SK-N-SH treated with all-trans-retinoic acid at 6 μM for 48 hours (cell line): Measurements from ENCODE around the gene OSTM1.

Experiments
- ATAC-seq: fragments of 200-7000 bp; cut with Tn5 transposase; 3 replicates; pipeline ENCODE4 v1.9.1; 2020; ENCODE audit warnings: mild to moderate bottlenecking, moderate library complexity
- ARNTL ChIP-seq: fragments of 450-650 bp; formaldehyde crosslinking; IDR thresholded peaks from 2 replicates; pipeline ENCODE4 v1.5.0; 2020; ENCODE audit warnings: low read depth, mild to moderate bottlenecking, moderate library complexity, borderline replicate concordance
- BACH2 ChIP-seq: fragments of 250-450 bp; sonication (Bioruptor Pico); IDR thresholded peaks from 2 replicates; pipeline ENCODE4 v1.9.0; 2021; ENCODE audit warnings: mild to moderate bottlenecking, borderline replicate concordance
- CREB5 ChIP-seq: fragments of 250-450 bp; sonication (Bioruptor Pico); IDR thresholded peaks from 2 replicates; pipeline ENCODE4 v1.5.1; 2020; ENCODE audit warnings: low read depth, mild to moderate bottlenecking, moderate library complexity
- CSRNP3 ChIP-seq: fragments of 250-450 bp; sonication (Bioruptor Pico); IDR thresholded peaks from 2 replicates; pipeline ENCODE4 v1.5.1; 2021; ENCODE audit warnings: mild to moderate bottlenecking, moderate library complexity
- ESRRG ChIP-seq: fragments of 250-450 bp; sonication (Bioruptor Pico); IDR thresholded peaks from 2 replicates; pipeline ENCODE4 v1.6.1; 2021; ENCODE audit warnings: mild to moderate bottlenecking
- GLIS3 ChIP-seq: fragments of 250-450 bp; sonication (Bioruptor Pico); IDR thresholded peaks from 2 replicates; pipeline ENCODE4 v1.5.0; 2020; ENCODE audit warnings: mild to moderate bottlenecking, moderate library complexity
- ISL1 ChIP-seq: fragments of 250-450 bp; sonication (Bioruptor Pico); IDR thresholded peaks from 2 replicates; pipeline ENCODE4 v2.1.2; 2022; ENCODE audit warnings: mild to moderate bottlenecking, moderate library complexity
- OSR1 ChIP-seq: fragments of 250-450 bp; sonication (Bioruptor Pico); IDR thresholded peaks from 2 replicates; pipeline ENCODE4 v1.8.0; 2022; ENCODE audit warnings: moderate library complexity, mild to moderate bottlenecking, inconsistent platforms
- POU6F1 ChIP-seq: fragments of 250-450 bp; sonication (Bioruptor Pico); IDR thresholded peaks from 2 replicates; pipeline ENCODE4 v1.8.0; 2021; ENCODE audit warnings: low read depth, mild to moderate bottlenecking, moderate library complexity, borderline replicate concordance
- PPARA ChIP-seq: fragments of 250-450 bp; sonication (Bioruptor Pico); IDR thresholded peaks from 2 replicates; pipeline ENCODE4 v1.5.0; 2020; ENCODE audit warnings: mild to moderate bottlenecking, borderline replicate concordance
- RARB ChIP-seq: fragments of 250-450 bp; sonication (Bioruptor Pico); IDR thresholded peaks from 2 replicates; pipeline ENCODE4 v1.8.0; 2021; ENCODE audit warnings: mild to moderate bottlenecking, moderate library complexity
- SNAI2 ChIP-seq: fragments of 250-450 bp; sonication (Bioruptor Pico); IDR thresholded peaks from 2 replicates; pipeline ENCODE4 v1.5.0; 2020; ENCODE audit warnings: mild to moderate bottlenecking, moderate library complexity
- TOX ChIP-seq: fragments of 250-450 bp; sonication (Bioruptor Pico); IDR thresholded peaks from 2 replicates; pipeline ENCODE4 v1.8.0; 2021; ENCODE audit warnings: mild to moderate bottlenecking, moderate library complexity, borderline replicate concordance
- TSHZ2 ChIP-seq: fragments of 250-450 bp; sonication (Bioruptor Pico); IDR thresholded peaks from 2 replicates; pipeline ENCODE4 v1.5.0; 2020; ENCODE audit warnings: mild to moderate bottlenecking, moderate library complexity
- ZC3H10 ChIP-seq: fragments of 250-450 bp; sonication (Bioruptor Pico); IDR thresholded peaks from 2 replicates; pipeline ENCODE4 v1.5.1; 2021; ENCODE audit warnings: mild to moderate bottlenecking, moderate library complexity
- ZFP30 ChIP-seq: fragments of 450-650 bp; formaldehyde crosslinking; IDR thresholded peaks from 2 replicates; pipeline ENCODE4 v1.5.0; 2022; ENCODE audit warnings: mild to moderate bottlenecking, moderate library complexity
- ZNF565 ChIP-seq: fragments of 450-650 bp; formaldehyde crosslinking; conservative IDR thresholded peaks from 2 replicates; pipeline ENCODE4 v1.5.0; 2020; ENCODE audit warnings: low read depth, mild to moderate bottlenecking, moderate library complexity
- ZNF70 ChIP-seq: fragments of 450-650 bp; formaldehyde crosslinking; IDR thresholded peaks from 2 replicates; pipeline ENCODE4 v1.5.0; 2020; ENCODE audit warnings: mild to moderate bottlenecking, moderate library complexity
- ZNF8 ChIP-seq: fragments of 450-650 bp; formaldehyde crosslinking; IDR thresholded peaks from 2 replicates; pipeline ENCODE4 v1.5.0; 2020; ENCODE audit warnings: mild to moderate bottlenecking, moderate library complexity
- TF ChIP-seq, protein P1 (sequence below): fragments of 250-450 bp; sonication (Bioruptor Pico); IDR thresholded peaks from 2 replicates; pipeline ENCODE4 v1.8.0; 2020; ENCODE audit warnings: mild to moderate bottlenecking, moderate library complexity, borderline replicate concordance

OSTM1 gene

DNA sequence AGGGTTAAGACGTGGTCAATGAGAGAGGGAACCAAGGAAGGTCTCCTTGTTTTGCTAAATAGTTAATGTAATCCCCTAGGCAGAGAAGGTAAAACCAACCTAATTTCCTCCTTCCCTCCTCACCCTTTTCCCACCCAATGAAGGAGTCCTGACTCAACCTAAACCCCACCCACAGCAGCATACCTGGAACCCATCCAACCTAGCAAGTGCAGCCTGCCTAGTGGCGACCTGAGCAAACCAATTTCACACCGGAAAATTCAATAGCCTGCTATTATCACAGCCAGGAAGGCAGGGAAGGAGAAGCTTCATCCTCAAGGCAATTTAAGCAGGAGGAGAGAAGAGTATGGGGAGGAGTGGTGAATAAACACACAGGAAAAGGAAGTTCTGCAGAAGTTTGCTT, 46.9 kb downstream of the OSTM1 start:
- TF ChIP-seq BACH2 (no peak), ISL1 (CRISPR knock-in tag) (no peak), OSR1 (CRISPR knock-in tag) (no peak), POU6F1 (CRISPR knock-in tag) (no peak), TSHZ2 (CRISPR knock-in tag) (no peak), RARB (CRISPR knock-in tag) (no peak), CSRNP3 (CRISPR knock-in tag) (no peak), ARNTL (CRISPR knock-in tag) (no peak), ZC3H10 (CRISPR knock-in tag) (no peak), TOX (CRISPR knock-in tag) (no peak), ZNF565 (CRISPR knock-in tag) (no peak), CREB5 (CRISPR knock-in tag) (no peak), ZNF8 (CRISPR knock-in tag) (no peak)
- no peak for ATAC-seq

DNA sequence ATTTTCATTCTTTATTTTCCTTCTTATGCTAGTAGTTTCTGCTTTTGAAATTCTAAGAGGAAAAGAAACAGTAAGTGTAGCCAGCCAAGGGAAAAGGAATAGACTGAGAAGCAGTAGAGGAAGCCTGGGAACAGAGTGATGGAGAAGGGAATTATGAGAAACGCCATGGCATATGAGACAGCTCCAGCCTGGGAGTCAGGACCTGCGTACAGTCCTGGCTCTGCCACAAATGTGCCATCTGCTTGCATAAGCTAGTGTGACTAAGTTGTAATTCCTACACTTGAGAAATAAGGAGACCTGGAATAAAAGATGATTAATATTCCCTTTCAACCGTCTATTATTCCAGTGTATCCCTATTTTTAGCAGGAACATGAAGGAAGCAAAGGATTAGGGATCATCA, 47.5 kb downstream of the OSTM1 start:
- ATAC-seq = no peak
- TF ChIP-seq CSRNP3 (CRISPR knock-in tag) (no peak), SNAI2 (no peak), CREB5 (CRISPR knock-in tag) (no peak)

DNA sequence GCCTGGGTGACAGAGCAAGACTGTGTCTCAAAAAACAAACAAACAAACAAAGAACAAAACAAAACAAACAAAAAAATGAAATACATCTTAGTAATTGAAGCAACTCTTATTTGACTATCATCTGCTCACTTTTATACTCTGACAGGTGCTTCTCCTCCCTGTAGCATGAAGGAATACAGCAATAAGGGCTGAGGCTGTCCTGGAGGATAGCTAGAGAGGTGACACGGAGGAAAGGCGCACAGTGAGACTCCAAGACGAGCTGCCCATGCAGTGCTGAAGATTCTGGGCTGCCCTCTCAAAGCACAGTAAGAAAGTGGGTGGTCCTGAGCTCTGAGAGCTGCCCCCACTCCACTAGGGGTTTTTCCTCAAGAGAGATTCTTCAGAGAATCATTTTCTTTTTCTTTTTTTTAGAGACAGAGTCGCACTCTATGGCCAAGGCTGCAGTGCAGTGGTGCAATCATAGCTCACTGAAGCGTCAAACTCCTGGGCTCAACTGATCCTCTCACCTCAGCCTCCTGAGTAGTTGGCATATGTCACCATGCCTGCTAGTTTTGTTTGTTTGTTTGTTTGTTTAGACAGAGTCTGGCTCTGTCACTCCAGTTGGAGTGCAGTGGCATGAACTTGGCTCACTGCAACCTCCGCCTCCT, 50.0 kb downstream of the OSTM1 start:
- TF ChIP-seq GLIS3 (no peak), ZNF70 (CRISPR knock-in tag) (no peak), ARNTL (CRISPR knock-in tag) (no peak), ZFP30 (no peak)
- no peak for ATAC-seq

- no peak for ATAC-seq
- TF ChIP-seq PPARA (CRISPR knock-in tag) (no peak), ARNTL (CRISPR knock-in tag) (no peak), ESRRG (CRISPR knock-in tag) (no peak), CREB5 (CRISPR knock-in tag) (no peak), OSR1 (CRISPR knock-in tag) (no peak)
- TF ChIP-seq, protein P1, sequence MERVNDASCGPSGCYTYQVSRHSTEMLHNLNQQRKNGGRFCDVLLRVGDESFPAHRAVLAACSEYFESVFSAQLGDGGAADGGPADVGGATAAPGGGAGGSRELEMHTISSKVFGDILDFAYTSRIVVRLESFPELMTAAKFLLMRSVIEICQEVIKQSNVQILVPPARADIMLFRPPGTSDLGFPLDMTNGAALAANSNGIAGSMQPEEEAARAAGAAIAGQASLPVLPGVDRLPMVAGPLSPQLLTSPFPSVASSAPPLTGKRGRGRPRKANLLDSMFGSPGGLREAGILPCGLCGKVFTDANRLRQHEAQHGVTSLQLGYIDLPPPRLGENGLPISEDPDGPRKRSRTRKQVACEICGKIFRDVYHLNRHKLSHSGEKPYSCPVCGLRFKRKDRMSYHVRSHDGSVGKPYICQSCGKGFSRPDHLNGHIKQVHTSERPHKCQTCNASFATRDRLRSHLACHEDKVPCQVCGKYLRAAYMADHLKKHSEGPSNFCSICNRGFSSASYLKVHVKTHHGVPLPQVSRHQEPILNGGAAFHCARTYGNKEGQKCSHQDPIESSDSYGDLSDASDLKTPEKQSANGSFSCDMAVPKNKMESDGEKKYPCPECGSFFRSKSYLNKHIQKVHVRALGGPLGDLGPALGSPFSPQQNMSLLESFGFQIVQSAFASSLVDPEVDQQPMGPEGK (CRISPR knock-in tag) = no peak
These were observed 53.9 kb downstream of the OSTM1 start for GRCh38 chr6:108020472-108021116.
